Measurements from ENCODE around the gene SNX20.

GRCh38 chr16:50718761-50719400, 37.8 kb upstream of the SNX20 start:
- TF ChIP-seq CTCF (conservative IDR thresholded peaks at IDR 0.05; ENCODE audit: low read depth in 2 of 2) (no peak), POLR2AphosphoS5 (IDR thresholded peaks at IDR 0.05; ENCODE audit: low read depth) (no peak), REST (IDR thresholded peaks at IDR 0.05; ENCODE audit: unreplicated experiment) (no peak), EZH2 (IDR thresholded peaks at IDR 0.05; ENCODE audit: low read depth, unreplicated experiment) (no peak), EZH2phosphoT487 (IDR thresholded peaks at IDR 0.05; ENCODE audit: unreplicated experiment) (no peak), JUNB (IDR thresholded peaks at IDR 0.05; ENCODE audit: unreplicated experiment) (no peak), CREB1 (CRISPR knock-in tag; IDR thresholded peaks at IDR 0.05; ENCODE audit: low read depth) (no peak), NANOG (IDR thresholded peaks at IDR 0.05; ENCODE audit: borderline replicate concordance) (no peak), ETS1 (IDR thresholded peaks at IDR 0.05) (no peak), ZNF331 (CRISPR knock-in tag; IDR thresholded peaks at IDR 0.05; ENCODE audit: low read depth) (no peak)

Measured in GM23338 (cell line).